Epithelial cell of prostate (primary cell): ENCODE results near the gene SH3RF3.

Source experiments
- DNase-seq: peaks from one replicate; pipeline ENCODE4 v3.0.0-alpha.2; 2011; ENCODE audit warnings: low read depth, low spot score
- H3K27ac ChIP-seq: fragments of 450-650 bp; 2 replicates; pipeline ENCODE4 v1.5.1; 2017; ENCODE audit warnings: mild to moderate bottlenecking

Gene SH3RF3

GRCh38 chr2:109293663-109294062 is 164.7 kb downstream of the SH3RF3 start:
- DNase-seq, result no peak
- H3K27ac ChIP-seq, result no peak overlapping the region

- no peak for DNase-seq
- no peak overlapping the region for H3K27ac ChIP-seq
Measured at GRCh38 chr2:109294523-109294922, 165.5 kb downstream of the SH3RF3 start.

- no peak for DNase-seq
- no peak overlapping the region for H3K27ac ChIP-seq
Measured at GRCh38 chr2:109295070-109295780, 166.2 kb downstream of the SH3RF3 start.

GRCh38 chr2:109295781-109296117 is 166.7 kb downstream of the SH3RF3 start:
- no peak for DNase-seq
- no peak overlapping the region for H3K27ac ChIP-seq

GRCh38 chr2:109297566-109298490 is 168.8 kb downstream of the SH3RF3 start:
- no peak for DNase-seq
- H3K27ac ChIP-seq, result no peak overlapping the region

- DNase-seq, result no peak
Measured at GRCh38 chr2:109298851-109299250, 169.8 kb downstream of the SH3RF3 start.

GRCh38 chr2:109299536-109299935 is 170.5 kb downstream of the SH3RF3 start:
- no peak for DNase-seq
- no peak overlapping the region for H3K27ac ChIP-seq

More at GRCh38 chr2:109298851-109299250, 169.8 kb downstream of the SH3RF3 start:
- no peak overlapping the region for H3K27ac ChIP-seq

GRCh38 chr2:109300582-109300981 is 171.6 kb downstream of the SH3RF3 start:
- no peak overlapping the region for H3K27ac ChIP-seq
- DNase-seq, result no peak

- H3K27ac ChIP-seq, result no peak overlapping the region
- no peak for DNase-seq
Measured at GRCh38 chr2:109301746-109302145, 172.7 kb downstream of the SH3RF3 start.

- no peak for DNase-seq
- H3K27ac ChIP-seq, result no peak overlapping the region
Measured at GRCh38 chr2:109302319-109302718, 173.3 kb downstream of the SH3RF3 start.

GRCh38 chr2:109304242-109304641 is 175.2 kb downstream of the SH3RF3 start:
- no peak for DNase-seq
- no peak overlapping the region for H3K27ac ChIP-seq

GRCh38 chr2:109304731-109305470 is 175.9 kb downstream of the SH3RF3 start:
- DNase-seq, result no peak
- H3K27ac ChIP-seq, result no peak overlapping the region

GRCh38 chr2:109305490-109306167 is 176.6 kb downstream of the SH3RF3 start:
- DNase-seq, result no peak

GRCh38 chr2:109306190-109306589 is 177.2 kb downstream of the SH3RF3 start:
- no peak for DNase-seq
- no peak overlapping the region for H3K27ac ChIP-seq

More at GRCh38 chr2:109305490-109306167, 176.6 kb downstream of the SH3RF3 start:
- no peak overlapping the region for H3K27ac ChIP-seq

- DNase-seq, result no peak
- no peak overlapping the region for H3K27ac ChIP-seq
Measured at GRCh38 chr2:109311771-109312170, 182.8 kb downstream of the SH3RF3 start.

- DNase-seq, result no peak
- no peak overlapping the region for H3K27ac ChIP-seq
Measured at GRCh38 chr2:109312902-109313301, 183.9 kb downstream of the SH3RF3 start.

GRCh38 chr2:109313343-109313742 is 184.3 kb downstream of the SH3RF3 start:
- DNase-seq, result no peak
- no peak overlapping the region for H3K27ac ChIP-seq

GRCh38 chr2:109316091-109316490 is 187.1 kb downstream of the SH3RF3 start:
- no peak for DNase-seq
- no peak overlapping the region for H3K27ac ChIP-seq

GRCh38 chr2:109317471-109318095 is 188.6 kb downstream of the SH3RF3 start:
- no peak for DNase-seq
- H3K27ac ChIP-seq, result no peak overlapping the region
